HG03060 (cell line): ENCODE measurements around the gene DPT.

Experiments used
- ATAC-seq: cut with Tn5 transposase; IDR thresholded peaks from one replicate; pipeline ENCODE4 v1.9.1; 2021; ENCODE audit warnings: low read depth, moderate number of reproducible peaks; ENCODE audit not compliant: unreplicated experiment

The DPT gene

DNA sequence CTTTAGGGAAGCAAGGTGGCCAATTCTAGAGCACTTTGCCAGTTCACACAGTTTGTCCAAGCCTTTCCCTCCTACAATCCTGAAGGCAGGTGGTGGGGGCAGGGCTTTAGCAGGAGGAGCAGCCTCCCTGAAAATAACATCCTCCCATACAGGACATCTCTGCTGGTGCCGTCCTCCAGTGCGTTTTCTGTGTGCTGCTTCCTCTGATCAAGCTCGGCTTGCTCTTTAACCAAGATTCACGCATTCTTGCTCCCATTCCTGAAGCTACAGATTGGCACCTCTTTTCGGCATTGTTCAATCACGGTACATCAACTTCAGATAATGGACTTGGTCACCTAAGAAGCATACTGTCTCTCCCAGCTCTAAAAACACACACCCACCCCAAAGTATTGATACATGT, 7.5 kb upstream of the DPT start:
- ATAC-seq, result no peak

DNA sequence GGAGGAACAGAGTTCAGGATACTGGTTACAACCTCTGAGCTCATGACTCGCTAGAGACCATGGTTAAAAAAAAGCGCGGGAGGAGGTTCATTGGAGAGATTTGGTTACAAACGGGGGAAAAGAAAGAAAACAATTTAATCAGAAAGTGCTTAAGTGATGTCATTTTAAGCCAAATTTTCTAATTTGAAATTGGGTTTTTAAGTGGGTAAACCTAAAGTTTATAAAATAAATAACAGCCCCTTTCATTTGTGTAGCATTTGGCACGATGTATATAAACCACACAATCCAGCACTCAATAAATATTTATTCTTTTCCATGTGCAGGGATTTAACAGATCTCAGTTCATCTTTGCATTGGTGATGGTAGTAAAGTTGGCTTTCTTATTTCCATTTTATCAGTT, 7.0 kb upstream of the DPT start:
- ATAC-seq, result no peak

DNA sequence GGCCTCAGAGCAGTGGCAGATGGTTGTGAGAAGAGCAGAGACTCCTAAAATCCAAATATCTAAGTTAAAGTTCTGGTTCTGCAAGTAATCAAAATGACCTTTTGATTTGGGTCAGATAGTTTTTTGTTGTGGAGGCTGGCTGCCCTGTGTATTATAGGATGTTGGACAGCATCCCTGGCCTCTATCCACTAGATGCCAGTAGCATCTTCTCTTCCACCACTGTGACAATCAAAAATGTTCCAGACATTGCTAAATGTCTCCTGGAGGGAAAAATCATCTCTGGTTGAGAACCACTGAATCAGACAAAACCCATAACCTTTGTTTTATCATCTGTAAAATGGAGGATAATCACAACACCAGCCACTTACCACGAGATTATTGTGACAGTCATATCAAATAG, 5.9 kb upstream of the DPT start:
- ATAC-seq, result no peak

DNA sequence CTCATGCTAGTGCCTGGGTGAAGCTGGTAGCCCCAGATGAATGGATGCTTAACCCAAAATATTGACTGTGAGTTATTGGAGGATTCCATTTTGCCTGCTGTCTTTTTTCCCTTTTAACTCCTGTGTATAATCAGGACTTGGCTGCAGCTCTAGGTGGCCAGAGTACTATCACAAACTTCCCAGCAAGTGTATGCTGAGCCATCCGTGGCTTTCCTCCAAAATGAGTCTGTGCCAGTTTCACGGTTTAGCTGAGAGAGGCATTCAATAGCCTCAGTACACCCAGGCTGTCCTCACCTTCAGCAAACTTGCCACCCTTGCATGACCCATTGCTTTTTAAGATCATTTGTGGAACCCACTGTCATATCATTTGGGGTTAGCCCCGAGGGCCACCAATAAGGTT, 5.3 kb upstream of the DPT start:
- ATAC-seq, result no peak

DNA sequence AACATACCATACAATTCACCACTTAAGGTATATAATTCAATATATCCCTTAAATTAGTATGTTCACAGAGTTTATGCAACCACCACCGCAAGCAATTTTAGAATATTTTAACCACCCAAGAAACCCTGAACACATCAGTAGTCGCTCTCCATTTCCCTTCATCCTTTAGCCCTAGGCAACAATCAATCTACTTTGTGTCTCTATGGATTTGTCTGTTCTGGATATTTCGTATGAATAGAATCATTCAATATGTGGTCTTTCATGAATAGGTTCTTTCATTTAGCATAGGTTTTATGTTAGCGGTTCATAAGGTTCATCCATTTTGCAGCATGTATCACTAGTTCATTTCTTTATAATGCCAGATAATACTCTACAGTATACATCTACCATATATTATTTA, 4.2 kb upstream of the DPT start:
- ATAC-seq, result no peak

DNA sequence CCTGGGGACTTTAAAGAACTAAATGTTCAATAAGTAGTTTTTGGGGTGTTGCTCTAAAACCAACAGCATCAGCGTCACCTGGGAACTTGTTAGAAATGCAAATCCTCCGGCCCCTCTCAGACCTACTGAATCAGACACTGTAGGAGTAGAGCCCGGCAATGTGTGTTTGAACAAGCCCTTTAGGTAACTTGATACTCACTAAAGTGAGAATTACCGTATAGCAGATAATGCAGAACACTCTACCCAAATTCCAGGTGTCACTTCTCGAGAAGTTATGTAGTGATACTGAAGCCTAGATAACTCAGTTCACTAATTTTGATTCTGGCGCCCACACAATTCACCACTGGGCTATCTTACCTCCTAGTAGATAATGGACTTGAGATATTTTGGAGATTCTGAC, 3.7 kb upstream of the DPT start:
- no peak for ATAC-seq

DNA sequence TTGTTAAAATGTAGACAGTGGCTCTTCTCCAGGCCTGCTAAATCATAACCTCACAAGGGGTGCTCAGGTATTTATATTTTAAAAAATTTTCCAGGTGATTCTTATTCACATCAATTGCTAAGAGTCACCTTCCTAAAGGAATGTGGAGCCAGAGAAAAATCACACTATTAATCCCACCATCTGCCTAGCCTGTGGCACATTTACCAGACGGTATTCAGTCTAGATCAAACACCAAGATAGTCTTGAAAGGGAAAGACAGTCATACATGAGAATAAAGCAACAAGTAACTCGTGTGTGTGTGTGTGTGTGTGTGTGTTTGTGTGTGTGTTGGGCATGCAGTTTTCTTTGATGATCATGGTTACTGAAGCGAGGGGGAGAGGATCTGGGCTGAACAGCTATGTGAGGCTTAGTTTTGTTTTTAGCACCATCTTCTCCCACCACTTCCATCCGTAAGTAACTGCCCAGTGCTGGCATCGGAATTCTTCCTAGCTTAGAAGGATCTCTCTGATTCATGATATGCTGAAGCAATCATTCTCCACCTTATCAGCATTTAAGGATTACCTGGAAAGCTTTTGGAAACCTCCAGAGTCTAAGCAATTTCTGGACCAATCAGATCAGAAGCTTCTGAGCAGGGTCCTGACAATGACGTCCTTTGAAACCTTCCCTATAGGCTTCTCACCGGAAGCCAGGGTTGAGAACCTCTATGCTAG, 2.4 kb upstream of the DPT start:
- ATAC-seq, result no peak

DNA sequence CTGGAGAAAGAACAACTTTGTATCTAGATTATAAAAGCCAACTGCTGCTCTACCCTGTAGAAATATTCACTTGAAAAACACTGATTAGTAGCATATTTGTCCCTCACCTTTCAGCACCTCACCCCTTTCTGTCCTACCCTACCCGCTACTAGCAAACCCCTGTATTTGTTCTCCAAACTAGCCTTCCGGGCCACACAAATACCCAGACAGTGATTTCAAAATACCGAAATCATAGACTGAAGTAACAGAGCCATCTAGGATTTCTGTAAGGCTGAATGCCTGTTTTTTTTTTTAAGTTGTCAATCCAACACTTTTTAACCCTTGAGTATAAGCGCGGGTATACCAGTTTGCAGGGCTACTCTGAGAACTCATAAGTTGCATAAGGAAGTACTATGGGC, 398 bp upstream of the DPT start:
- no peak for ATAC-seq

DNA sequence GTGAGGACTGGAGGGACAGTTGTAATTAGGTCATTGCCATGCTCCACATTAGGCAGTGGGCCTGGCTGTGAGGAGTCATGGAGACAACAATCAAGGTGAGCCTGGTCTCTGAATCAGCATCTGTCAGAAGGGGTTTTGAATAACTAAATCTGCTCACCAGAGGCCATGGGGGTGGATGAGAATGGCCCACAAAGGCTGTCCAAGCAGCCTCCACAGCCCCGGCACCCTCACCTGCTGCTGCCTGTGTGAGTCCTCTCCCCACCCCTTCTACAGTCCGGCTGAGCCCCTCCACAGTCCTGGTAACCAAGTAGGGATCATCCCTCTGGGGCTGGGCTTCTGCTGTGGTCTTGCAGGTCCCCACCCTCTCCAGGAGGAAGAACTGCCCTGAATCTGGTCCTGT, 2.3 kb downstream of the DPT start:
- no peak for ATAC-seq

DNA sequence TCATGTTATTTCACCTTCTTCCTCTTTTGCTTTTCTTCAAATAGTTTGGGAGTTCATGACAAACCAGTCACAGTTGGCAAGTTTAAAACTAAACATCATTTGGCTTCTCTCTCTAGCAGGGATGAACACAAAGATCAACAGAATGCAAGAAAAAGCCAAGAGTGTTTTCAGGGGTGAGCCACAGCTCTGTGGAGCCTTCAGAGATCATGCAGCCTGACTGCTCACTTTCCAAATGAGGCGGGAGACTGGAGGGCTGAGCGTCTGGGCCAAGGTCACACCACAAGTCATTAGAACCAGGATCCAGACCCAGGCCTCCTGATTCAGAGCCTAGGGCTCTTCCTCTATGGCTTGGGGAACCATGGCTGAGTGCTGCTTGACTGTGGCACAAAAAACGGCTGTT, 2.7 kb downstream of the DPT start:
- ATAC-seq, result no peak

DNA sequence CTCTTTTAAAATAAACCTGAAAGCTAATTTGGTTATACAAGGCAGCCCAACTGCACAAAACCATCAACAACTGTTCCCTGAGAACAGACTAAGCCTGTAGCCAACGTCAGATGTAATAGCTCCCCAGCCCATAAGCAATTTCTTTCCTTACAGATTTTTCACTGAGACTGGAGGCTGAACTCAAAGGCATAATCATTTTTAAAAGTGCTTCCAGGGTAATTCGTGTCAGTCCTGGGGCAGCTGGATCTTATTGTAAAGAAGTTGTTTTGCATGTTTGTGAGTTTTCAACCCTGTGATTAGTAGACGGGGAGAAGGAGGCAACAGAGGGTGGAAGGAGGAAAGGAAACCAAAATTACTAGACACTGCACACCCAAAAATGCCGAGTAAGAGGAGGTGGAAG, 3.2 kb downstream of the DPT start:
- no peak for ATAC-seq

DNA sequence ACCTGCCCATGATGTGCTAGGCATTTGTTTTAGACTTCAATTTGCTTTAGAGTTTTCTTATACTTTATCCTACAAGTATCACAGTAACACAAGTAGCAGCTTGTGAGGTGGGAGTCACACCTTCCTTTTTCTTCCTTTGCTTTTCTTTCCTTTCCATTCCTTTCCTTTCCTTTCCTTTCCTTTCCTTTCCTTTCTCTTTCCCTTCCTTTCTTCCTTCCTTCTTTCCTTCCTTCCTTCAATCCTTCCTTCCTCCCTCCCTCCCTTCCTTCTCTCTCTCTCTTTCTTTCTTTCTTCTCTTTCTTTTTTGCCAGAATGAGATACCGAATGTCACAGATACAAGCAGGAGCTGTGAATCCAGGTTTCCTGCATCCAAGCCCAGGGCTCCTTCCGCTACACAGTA, 3.9 kb downstream of the DPT start:
- ATAC-seq, result no peak

DNA sequence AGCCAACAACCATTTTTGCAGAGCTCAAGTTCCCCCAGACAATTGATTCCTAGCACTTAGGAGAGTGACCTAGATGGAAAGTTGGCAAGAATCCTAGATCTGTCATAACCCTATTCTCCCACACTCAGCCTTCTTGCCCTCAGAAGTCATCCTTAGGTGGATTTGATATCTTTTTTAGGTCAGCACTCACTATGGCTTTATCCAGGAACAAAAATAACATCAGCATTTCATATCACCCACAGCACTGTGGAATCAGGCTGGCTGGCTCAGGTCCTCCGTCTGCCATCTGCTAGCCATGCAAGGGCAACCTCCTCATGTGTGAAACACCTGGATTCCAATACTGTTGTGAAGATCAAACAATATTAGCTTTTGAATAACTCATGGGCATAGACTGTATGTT, 6.0 kb downstream of the DPT start:
- ATAC-seq, result no peak

DNA sequence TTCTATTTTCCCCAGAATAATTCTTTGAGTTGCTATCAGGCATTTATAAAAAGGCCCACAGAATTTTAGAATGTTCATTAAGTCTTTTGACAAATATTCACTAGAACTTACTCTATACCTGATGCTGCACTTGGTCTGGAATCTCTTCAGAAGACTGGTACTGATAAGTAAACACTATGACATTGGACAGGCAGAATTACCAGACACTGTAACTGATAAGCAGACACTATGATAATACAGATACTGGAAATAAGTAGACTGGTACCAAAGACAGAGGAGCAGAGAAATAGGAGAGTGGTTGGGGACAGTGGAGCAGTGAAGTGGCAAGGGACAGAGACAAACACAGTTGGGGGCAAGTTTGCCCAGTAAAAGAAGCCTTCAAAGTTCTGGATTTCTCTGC, 8.2 kb downstream of the DPT start:
- ATAC-seq, result no peak

DNA sequence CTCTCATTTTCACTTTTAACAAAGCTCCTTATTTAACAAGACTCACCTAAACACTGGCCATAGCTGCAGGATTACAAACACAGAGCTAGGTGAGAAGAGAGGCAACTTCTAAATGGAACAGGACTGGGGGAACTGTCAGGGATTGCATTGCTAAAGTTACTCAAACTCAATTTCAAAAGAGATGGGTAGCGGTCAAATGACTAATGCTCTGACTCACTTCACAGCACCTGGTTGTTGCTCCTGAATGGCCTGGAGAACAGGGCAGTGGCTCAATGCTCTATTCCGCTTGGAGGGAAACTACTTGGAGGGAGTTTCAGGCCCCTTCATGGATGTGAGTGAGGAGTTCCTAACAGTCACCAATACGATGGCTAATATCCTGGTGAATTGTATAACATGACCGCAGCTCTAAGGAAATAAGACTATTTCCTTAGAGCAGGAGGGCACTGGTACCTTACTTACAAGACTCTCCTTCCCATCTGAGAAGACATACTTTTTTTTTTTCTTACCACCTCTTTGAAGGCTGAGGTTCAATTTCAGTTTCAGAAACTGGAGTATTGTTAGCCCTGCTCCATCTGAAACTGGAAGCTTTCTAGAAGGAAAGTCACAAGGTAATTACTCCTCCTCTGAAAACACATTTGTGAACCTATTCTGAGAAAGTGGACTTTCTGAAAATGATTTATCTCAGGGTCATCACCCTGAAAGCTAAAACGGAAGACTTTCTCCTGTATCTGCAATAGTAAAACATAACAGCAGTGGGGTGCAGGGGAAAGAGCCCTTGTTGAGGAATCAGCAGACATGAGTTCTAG, 9.5 kb downstream of the DPT start:
- no peak for ATAC-seq

DNA sequence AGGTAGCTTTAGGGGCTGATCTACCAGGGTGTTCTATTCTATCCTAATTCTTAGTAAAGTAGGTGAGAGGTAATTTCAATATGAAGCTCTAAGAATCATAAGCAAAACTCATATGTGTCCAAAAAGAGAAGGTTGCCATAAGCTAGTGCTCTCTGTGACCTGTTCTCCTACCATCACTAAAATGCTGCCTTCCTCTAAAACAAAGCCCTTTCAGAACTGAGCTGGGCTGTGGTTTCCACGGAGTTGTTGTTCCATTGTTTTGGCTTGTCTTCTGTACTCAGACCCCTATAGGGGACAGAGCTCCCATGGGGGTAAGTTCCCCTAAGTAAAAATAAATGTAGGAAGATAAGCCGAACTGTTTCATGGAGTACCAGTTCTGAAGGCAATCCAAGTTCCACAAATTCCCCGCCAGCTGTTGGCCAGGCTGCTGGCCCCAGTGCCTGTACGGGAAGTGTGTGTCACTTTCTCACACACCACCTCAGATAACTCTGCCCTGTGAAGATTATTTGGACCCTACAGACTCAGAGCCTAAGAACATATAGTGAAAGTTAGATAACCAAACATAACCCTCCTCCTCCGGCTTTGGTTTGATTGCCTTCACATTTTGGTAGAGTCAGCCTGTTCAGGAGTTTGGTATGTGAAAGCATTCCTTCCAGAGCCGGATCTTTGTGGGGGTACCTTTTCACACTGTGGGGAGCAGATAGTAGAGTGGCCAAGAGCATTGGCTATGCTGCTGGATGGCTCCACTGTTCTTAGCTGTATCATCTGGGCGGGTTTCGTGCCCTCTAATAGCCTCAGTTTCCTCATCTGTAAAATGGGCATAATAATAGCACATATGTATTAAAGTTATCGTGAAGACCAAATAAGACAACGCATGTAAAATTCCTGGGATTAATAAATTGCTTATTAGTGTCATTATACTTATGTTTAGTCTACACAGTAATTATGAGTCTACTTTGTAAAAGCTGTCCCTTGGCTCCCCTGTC, 10.8 kb downstream of the DPT start:
- no peak for ATAC-seq

DNA sequence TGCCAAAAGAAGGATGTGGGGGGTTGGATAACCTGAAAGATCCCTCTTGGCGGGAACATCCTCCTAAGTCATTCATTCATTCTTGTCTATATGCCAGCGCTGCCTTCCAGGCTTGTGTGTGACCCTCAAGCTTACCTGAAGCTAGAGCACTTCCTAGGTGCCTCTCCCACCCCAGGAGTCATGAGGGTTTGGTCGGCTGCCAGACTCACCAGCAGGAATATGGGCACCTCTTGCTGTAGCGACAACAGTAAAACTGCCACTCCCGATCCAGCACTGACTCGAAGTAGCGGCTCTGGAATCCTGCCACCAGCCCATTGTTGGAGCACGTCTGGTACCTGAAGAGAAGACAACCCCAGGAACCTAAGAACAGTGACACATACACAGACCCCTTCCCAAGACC, 15.0 kb downstream of the DPT start:
- ATAC-seq, result no peak

DNA sequence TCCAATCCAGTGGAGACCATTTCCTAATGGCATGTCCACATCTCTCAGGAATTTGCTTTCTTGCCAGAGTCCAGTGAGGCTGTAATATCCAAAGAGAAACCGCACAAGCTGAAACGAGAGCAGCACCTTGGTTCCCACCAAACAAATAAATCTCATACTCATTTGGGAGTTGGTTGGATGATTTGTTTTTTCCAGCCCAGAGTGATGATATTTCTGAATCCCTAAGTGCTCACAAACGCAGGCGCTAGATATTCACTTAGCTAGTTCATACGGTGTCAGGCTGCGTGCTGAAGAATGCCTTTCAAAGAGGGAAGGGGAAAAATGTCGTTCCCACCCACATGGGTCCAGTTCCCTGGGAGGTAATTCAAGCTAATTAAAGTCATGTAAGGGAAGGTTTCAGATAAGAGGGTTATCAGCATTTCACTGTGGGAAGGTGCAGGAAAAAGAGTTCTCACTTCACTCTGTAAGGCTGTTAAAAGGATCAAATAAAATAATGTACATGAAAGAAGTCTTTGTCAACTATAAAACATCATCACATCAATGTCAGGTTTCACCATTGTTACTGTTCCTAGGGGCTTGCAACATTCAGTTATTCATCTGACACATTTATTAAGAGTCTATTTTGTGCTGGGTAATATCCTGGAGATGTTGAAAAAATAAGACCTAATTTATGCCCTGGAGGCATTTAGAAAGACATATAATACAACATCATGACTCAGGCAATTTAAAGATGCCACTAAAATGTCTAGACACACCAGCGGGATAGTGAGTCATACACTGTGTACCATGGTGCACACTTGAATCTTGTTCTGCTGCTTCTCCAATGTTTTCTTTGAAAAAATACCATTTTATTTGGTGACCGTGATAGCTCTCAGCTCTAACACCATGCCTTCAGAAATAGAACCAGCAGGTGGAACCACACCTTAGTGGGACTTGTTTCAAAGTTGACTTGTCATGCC, 19.3 kb downstream of the DPT start:
- no peak for ATAC-seq

DNA sequence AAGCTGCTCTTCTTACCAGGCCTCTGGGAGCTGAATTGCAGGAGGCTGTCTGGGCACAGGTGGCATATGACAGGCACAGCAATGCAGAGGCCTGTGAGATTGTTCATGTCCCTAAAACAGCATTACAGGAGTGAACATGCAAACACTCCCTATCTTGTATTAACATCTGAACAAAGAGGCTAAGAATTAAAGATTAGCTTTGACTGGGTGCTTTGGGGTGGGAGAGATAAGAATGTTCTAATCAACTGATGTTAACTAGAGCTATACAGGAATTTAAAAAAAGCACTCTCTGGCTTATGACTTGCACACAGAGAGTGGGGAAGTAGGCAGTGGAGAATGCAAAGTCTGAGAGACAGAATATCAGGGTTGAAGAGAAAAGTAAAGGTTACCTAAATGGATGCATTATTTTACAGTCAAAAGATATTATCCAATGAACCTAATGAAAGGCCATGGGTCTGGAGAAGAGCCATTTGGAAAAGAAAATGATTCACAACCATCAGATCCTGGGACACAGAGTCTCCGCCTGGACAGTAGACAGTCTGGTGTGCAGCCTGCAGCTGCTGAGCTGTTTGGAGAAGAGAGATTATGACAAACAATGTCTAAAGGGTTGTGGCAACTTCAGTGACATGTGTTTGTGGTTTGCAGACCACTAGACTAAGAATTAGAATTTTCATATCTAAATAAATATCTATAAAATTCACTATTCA, 20.2 kb downstream of the DPT start:
- no peak for ATAC-seq
